ENCODE measurements around the gene TEKT3.

GRCh38 chr17:15334266-15334665 is 7.1 kb downstream of the TEKT3 start:
- TF ChIP-seq EP300 (IDR thresholded peaks at IDR 0.05; ENCODE audit: borderline replicate concordance) (no peak), RAD21 (IDR thresholded peaks at IDR 0.05; ENCODE audit: low read depth) (no peak)

Measured in Ishikawa (cell line).